ENCODE results near the gene HOXC11.

Gene HOXC11

DNA sequence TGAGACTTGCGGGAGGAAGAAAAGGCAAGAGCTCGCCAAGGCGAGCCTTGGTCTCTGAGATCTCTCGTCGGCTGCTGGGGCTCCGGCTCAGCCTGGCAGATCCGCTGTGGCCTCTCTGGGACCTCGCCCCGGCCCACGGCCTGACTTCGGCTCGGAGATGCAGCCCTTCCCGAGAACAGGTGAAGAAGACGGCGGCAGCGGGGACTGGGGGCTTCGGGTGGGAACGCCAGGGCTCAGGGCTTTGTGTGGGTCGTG lies 21.0 kb downstream of the HOXC11 start:
- ATAC-seq, result no peak
- TF ChIP-seq, protein P1, sequence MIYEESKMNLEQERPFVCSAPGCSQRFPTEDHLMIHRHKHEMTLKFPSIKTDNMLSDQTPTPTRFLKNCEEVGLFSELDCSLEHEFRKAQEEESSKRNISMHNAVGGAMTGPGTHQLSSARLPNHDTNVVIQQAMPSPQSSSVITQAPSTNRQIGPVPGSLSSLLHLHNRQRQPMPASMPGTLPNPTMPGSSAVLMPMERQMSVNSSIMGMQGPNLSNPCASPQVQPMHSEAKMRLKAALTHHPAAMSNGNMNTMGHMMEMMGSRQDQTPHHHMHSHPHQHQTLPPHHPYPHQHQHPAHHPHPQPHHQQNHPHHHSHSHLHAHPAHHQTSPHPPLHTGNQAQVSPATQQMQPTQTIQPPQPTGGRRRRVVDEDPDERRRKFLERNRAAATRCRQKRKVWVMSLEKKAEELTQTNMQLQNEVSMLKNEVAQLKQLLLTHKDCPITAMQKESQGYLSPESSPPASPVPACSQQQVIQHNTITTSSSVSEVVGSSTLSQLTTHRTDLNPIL (CRISPR knock-in tag; IDR thresholded peaks at IDR 0.05; ENCODE audit: low read depth), result no peak
- no peak for TF ChIP-seq ISL1 (CRISPR knock-in tag; IDR thresholded peaks at IDR 0.05)
- no peak for TF ChIP-seq ARNTL (CRISPR knock-in tag; IDR thresholded peaks at IDR 0.05; ENCODE audit: borderline replicate concordance, low read depth)
- no peak for TF ChIP-seq TOX (CRISPR knock-in tag; IDR thresholded peaks at IDR 0.05; ENCODE audit: borderline replicate concordance)

DNA sequence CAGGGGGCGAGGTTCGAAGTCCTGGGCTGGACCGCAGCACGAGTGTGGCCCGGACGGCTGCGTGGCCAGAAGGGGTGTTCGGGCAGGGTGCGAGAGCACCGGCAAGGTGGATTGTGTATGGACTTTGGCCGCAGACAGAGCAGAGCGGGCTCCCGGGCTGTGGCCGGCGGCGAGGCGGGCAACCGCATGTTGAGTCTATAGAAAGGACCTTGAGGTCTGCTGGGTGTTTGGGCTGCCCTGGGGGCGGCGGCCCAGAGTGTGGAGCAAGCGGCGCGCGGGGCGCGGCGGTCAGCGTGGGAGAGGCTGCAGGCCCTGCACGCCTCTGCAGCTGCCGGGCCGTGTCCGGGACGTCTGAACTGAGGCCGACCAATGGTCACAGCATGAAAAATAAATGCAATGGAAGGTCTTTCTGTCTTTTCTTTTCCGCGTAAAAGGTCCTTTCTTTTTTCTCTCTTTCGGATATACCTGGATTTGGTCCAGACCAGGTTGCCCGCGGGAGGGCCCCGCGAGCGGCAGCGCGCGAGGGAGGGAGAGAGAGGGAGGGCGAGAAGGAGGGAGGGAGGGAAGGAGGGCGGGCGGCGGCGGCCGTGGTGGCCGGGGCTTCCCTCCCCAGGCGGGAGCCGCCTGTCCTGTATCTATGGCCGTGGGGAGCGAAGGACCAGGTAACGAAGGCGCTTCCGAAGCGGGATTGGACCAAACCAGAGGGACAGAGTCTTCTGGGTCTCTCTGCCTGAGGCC lies 21.5 kb downstream of the HOXC11 start:
- TF ChIP-seq, protein P2, sequence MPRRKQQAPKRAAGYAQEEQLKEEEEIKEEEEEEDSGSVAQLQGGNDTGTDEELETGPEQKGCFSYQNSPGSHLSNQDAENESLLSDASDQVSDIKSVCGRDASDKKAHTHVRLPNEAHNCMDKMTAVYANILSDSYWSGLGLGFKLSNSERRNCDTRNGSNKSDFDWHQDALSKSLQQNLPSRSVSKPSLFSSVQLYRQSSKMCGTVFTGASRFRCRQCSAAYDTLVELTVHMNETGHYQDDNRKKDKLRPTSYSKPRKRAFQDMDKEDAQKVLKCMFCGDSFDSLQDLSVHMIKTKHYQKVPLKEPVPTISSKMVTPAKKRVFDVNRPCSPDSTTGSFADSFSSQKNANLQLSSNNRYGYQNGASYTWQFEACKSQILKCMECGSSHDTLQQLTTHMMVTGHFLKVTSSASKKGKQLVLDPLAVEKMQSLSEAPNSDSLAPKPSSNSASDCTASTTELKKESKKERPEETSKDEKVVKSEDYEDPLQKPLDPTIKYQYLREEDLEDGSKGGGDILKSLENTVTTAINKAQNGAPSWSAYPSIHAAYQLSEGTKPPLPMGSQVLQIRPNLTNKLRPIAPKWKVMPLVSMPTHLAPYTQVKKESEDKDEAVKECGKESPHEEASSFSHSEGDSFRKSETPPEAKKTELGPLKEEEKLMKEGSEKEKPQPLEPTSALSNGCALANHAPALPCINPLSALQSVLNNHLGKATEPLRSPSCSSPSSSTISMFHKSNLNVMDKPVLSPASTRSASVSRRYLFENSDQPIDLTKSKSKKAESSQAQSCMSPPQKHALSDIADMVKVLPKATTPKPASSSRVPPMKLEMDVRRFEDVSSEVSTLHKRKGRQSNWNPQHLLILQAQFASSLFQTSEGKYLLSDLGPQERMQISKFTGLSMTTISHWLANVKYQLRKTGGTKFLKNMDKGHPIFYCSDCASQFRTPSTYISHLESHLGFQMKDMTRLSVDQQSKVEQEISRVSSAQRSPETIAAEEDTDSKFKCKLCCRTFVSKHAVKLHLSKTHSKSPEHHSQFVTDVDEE (CRISPR knock-in tag; IDR thresholded peaks at IDR 0.05), result no peak
- TF ChIP-seq, protein P3, sequence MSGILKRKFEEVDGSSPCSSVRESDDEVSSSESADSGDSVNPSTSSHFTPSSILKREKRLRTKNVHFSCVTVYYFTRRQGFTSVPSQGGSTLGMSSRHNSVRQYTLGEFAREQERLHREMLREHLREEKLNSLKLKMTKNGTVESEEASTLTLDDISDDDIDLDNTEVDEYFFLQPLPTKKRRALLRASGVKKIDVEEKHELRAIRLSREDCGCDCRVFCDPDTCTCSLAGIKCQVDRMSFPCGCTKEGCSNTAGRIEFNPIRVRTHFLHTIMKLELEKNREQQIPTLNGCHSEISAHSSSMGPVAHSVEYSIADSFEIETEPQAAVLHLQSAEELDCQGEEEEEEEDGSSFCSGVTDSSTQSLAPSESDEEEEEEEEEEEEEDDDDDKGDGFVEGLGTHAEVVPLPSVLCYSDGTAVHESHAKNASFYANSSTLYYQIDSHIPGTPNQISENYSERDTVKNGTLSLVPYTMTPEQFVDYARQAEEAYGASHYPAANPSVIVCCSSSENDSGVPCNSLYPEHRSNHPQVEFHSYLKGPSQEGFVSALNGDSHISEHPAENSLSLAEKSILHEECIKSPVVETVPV (CRISPR knock-in tag; IDR thresholded peaks at IDR 0.05), result no peak
- TF ChIP-seq BACH2 (CRISPR knock-in tag; IDR thresholded peaks at IDR 0.05; ENCODE audit: borderline replicate concordance) (no peak), TOX (CRISPR knock-in tag; IDR thresholded peaks at IDR 0.05; ENCODE audit: borderline replicate concordance) (no peak), TCF4 (CRISPR knock-in tag; IDR thresholded peaks at IDR 0.05; ENCODE audit: borderline replicate concordance) (no peak), ISL1 (CRISPR knock-in tag; IDR thresholded peaks at IDR 0.05) (no peak), ZC3H10 (CRISPR knock-in tag; IDR thresholded peaks at IDR 0.05) (no peak)
- TF ChIP-seq, protein P1 (CRISPR knock-in tag; IDR thresholded peaks at IDR 0.05; ENCODE audit: low read depth), result no peak
- TF ChIP-seq, protein P4, sequence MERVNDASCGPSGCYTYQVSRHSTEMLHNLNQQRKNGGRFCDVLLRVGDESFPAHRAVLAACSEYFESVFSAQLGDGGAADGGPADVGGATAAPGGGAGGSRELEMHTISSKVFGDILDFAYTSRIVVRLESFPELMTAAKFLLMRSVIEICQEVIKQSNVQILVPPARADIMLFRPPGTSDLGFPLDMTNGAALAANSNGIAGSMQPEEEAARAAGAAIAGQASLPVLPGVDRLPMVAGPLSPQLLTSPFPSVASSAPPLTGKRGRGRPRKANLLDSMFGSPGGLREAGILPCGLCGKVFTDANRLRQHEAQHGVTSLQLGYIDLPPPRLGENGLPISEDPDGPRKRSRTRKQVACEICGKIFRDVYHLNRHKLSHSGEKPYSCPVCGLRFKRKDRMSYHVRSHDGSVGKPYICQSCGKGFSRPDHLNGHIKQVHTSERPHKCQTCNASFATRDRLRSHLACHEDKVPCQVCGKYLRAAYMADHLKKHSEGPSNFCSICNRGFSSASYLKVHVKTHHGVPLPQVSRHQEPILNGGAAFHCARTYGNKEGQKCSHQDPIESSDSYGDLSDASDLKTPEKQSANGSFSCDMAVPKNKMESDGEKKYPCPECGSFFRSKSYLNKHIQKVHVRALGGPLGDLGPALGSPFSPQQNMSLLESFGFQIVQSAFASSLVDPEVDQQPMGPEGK (CRISPR knock-in tag; IDR thresholded peaks at IDR 0.05; ENCODE audit: borderline replicate concordance), result no peak
- peak; percentile 36 for ATAC-seq

DNA sequence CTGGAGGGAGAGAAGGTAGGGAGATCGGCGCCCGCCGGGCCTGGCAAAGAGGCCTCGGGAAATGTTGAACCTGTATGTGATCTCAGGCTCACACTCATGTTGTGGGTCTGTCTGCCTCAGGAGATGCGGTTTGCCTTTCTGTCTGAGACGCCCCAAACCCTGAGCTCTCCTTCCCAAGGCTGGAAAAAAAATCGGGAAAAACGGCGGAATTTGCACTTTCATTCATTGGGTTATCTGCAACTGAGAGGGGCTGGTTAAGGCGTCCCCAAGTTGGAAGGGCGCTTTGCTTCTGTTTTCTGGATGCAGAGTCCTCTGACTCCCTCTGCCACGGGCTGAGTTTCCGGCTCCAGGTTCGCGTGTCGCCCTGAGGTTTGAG lies 22.1 kb downstream of the HOXC11 start:
- TF ChIP-seq, protein P1 (CRISPR knock-in tag; IDR thresholded peaks at IDR 0.05; ENCODE audit: low read depth), result no peak
- TF ChIP-seq ISL1 (CRISPR knock-in tag; IDR thresholded peaks at IDR 0.05), result no peak
- no peak for TF ChIP-seq GLIS3 (CRISPR knock-in tag; IDR thresholded peaks at IDR 0.05)
- no peak for TF ChIP-seq PPARA (CRISPR knock-in tag; IDR thresholded peaks at IDR 0.05; ENCODE audit: borderline replicate concordance)
- ATAC-seq, result peak; percentile 2; the same call in 1 of the 3 replicates

DNA sequence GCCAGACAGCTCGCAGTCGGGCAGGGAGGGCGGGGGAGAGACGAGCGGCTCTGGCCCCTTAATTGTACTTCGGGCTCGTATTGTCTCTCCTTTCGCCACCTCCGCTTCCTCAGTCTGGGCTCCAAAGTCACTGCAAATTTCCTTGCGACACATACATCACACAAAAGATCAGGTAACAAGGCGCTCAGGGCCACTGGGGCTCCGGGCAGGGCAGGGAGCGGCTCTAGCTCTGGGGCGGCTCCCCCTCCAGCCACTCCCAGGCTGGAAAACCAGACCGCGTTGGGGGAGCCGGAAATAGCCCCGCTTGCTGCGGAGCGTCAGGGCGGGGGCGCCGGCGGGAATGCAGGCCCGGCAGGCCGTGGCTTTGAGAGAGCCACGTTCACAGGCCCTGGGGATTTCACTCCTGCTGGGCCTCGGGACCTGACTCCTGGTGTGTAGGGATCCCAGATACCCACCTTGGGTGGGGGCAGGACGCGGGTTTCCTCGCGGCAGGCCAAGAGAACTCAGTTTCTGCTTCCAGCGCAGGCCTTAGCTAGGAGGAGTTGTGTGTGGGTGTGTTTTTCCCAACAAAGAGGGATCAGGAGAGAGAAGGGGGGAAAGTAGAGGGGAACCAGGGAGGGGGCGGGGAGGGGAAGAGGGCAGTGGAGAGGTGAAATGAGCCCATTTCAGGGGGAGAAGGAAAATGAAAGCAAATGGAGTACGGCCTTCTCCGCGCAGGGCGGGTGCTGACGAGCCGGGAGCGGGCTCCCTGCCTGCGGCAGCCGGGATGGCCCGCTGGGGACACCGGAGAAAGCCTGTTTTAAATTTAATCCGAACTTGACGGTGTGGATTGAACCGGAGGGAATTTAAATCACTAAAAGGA lies 22.7 kb downstream of the HOXC11 start:
- ATAC-seq, result peak; percentile 6; the same call in 2 of the 3 replicates

More for the DNA sequence above, 22.7 kb downstream of the HOXC11 start:
- no peak for TF ChIP-seq TCF4 (CRISPR knock-in tag; IDR thresholded peaks at IDR 0.05; ENCODE audit: borderline replicate concordance)
- no peak for TF ChIP-seq ZNF565 (CRISPR knock-in tag; conservative IDR thresholded peaks at IDR 0.05; ENCODE audit: low read depth)
- no peak for TF ChIP-seq SNAI2 (CRISPR knock-in tag; IDR thresholded peaks at IDR 0.05)
- TF ChIP-seq, protein P3 (CRISPR knock-in tag; IDR thresholded peaks at IDR 0.05), result no peak
- TF ChIP-seq ISL1 (CRISPR knock-in tag; IDR thresholded peaks at IDR 0.05), result no peak
